ENCODE results near the gene ZNF770. TPM values are rescaled to one million over a fixed set of nuclear protein-coding genes. Genes with fewer than 3 reads are reported as not detected.

The ZNF770 gene
- 10 to 100 TPM; 62.9 to 65.8 TPM for total RNA-seq

- POLR2A ChIA-PET = interaction anchor here (0.5 to 2.6 kb wide), 5 partner anchors 19 to 725 kb away, joined by 3 to 38 read pairs (median 4); partner anchors contain the start of gene AQR
- CTCF ChIA-PET = interaction anchor here (3.2 kb wide), 1 partner anchor 18 kb away, joined by 20 read pairs; the partner anchor contains the start of gene AQR
Measured at GRCh38 chr15:34988027-34988902, at the start of gene ZNF770. Gene ZNF770 (minus strand): TSS chr15:34988287. CDS start chr15:34983434, 4,853 bp downstream.

GRCh38 chr15:35028235-35028984 is 40.3 kb upstream of the ZNF770 start:
- ChIA-PET POLR2A (no interaction called here), CTCF (no interaction called here)

GRCh38 chr15:35023804-35024203 is 35.7 kb upstream of the ZNF770 start:
- POLR2A ChIA-PET = no interaction called here
- CTCF ChIA-PET = no interaction called here

GRCh38 chr15:35020974-35021373 is 32.9 kb upstream of the ZNF770 start:
- ChIA-PET POLR2A (no interaction called here), CTCF (no interaction called here)

GRCh38 chr15:35019404-35020327 is 31.6 kb upstream of the ZNF770 start:
- ChIA-PET POLR2A (no interaction called here), CTCF (no interaction called here)

- ChIA-PET CTCF (no interaction called here), POLR2A (no interaction called here)
Measured at GRCh38 chr15:35014241-35014640, 26.2 kb upstream of the ZNF770 start.

- CTCF ChIA-PET = no interaction called here
Measured at GRCh38 chr15:35013370-35013769, 25.3 kb upstream of the ZNF770 start.

GRCh38 chr15:35007397-35007796 is 19.3 kb upstream of the ZNF770 start:
- CTCF ChIA-PET = no interaction called here
- POLR2A ChIA-PET = no interaction called here

More at GRCh38 chr15:35013370-35013769, 25.3 kb upstream of the ZNF770 start:
- POLR2A ChIA-PET = no interaction called here

GRCh38 chr15:35005933-35006332 is 17.8 kb upstream of the ZNF770 start:
- POLR2A ChIA-PET = no interaction called here
- CTCF ChIA-PET = no interaction called here

GRCh38 chr15:35003928-35004327 is 15.8 kb upstream of the ZNF770 start:
- POLR2A ChIA-PET = no interaction called here
- CTCF ChIA-PET = no interaction called here

- CTCF ChIA-PET = no interaction called here
- POLR2A ChIA-PET = no interaction called here
Measured at GRCh38 chr15:35000511-35000910, 12.4 kb upstream of the ZNF770 start.

GRCh38 chr15:34999906-35000305 is 11.8 kb upstream of the ZNF770 start:
- POLR2A ChIA-PET = no interaction called here
- CTCF ChIA-PET = no interaction called here

- ChIA-PET POLR2A (no interaction called here), CTCF (no interaction called here)
Measured at GRCh38 chr15:34994925-34995324, 6.8 kb upstream of the ZNF770 start.

GRCh38 chr15:34993877-34994276 is 5.8 kb upstream of the ZNF770 start:
- POLR2A ChIA-PET = interaction anchor here (0.7 to 0.8 kb wide), 2 partner anchors 24 to 39 kb away, joined by 3 read pairs; no protein-coding TSS in a partner anchor
- CTCF ChIA-PET = interaction anchor here (1.6 kb wide), 1 partner anchor 24 kb away, joined by 6 read pairs; the partner anchor contains the start of gene AQR

- ChIA-PET CTCF (interaction anchor here (1.6 kb wide), 1 partner anchor 24 kb away, joined by 6 read pairs; the partner anchor contains the start of gene AQR), POLR2A (interaction anchor here (0.7 kb wide), 1 partner anchor 24 kb away, joined by 3 read pairs; no protein-coding TSS in a partner anchor)
Measured at GRCh38 chr15:34993412-34993811, 5.3 kb upstream of the ZNF770 start.

GRCh38 chr15:34987609-34988026 is 469 bp downstream of the ZNF770 start:
- ChIA-PET CTCF (interaction anchor here (3.2 kb wide), 1 partner anchor 18 kb away, joined by 20 read pairs; the partner anchor contains the start of gene AQR), POLR2A (interaction anchor here (0.6 to 2.6 kb wide), 3 partner anchors 18 to 724 kb away, joined by 3 to 38 read pairs (median 4); partner anchors contain the start of gene AQR)

- CTCF ChIA-PET = interaction anchor here (1.1 to 1.5 kb wide), 2 partner anchors 17 to 43 kb away, joined by 3 to 7 read pairs; partner anchors contain the start of gene AQR
- POLR2A ChIA-PET = interaction anchor here (2.6 kb wide), 1 partner anchor 17 kb away, joined by 38 read pairs; the partner anchor contains the start of gene AQR
Measured at GRCh38 chr15:34986771-34987480, 1.2 kb downstream of the ZNF770 start.

- ChIA-PET POLR2A (interaction anchor here (2.6 kb wide), 1 partner anchor 17 kb away, joined by 38 read pairs; the partner anchor contains the start of gene AQR), CTCF (interaction anchor here (1.1 to 1.5 kb wide), 3 partner anchors 11 to 42 kb away, joined by 3 to 7 read pairs (median 4); partner anchors contain the start of gene AQR)
Measured at GRCh38 chr15:34986326-34986725, 1.8 kb downstream of the ZNF770 start.
